AG09319 (cell line): ENCODE data around the gene CDC14B.

ENCODE experiments used
- DNase-seq: peaks from one replicate; pipeline ENCODE4 v3.0.0-alpha.2; 2010; ENCODE audit warnings: low read depth; ENCODE audit errors: extremely low read depth
- CTCF ChIP-seq: IDR thresholded peaks from 2 replicates; pipeline ENCODE4 v1.5.1; 2011; ENCODE audit warnings: low read depth, mild to moderate bottlenecking, inconsistent platforms, low read length, moderate library complexity

The CDC14B gene

DNA sequence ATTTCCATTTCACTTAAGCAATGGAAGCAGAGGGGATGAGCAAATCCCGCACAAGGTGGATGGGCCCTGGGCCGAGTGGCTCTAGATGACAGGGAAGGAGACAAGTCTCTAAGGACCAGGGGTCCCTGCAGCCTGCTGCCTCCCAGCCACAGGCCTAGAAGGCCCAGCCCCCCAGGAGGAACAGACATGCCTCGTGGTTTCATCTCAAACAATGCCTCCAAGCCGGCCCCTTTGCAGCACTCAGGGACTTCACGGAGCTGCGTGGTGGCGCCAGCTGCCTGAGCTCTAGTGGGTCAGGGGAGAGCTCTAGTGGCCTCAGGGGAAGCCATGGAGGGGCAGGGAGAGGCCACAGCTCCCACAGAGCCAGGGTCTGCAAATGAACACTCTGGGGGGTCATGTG lies 120.8 kb downstream of the CDC14B start:
- TF ChIP-seq CTCF, result no peak
- DNase-seq, result no peak

- no peak for TF ChIP-seq CTCF
- DNase-seq, result no peak
These were observed 122.6 kb downstream of the CDC14B start for GRCh38 chr9:96497117-96497399.

GRCh38 chr9:96496368-96497116 lies 123.1 kb downstream of the CDC14B start:
- no peak for TF ChIP-seq CTCF
- DNase-seq, result no peak

GRCh38 chr9:96495341-96495740 lies 124.3 kb downstream of the CDC14B start:
- no peak for TF ChIP-seq CTCF
- peak; percentile 82 for DNase-seq

GRCh38 chr9:96494215-96494800 lies 125.3 kb downstream of the CDC14B start:
- no peak for TF ChIP-seq CTCF
- no peak for DNase-seq

- DNase-seq, result no peak
- TF ChIP-seq CTCF, result no peak
These were observed 125.9 kb downstream of the CDC14B start for GRCh38 chr9:96493757-96494156.

DNA sequence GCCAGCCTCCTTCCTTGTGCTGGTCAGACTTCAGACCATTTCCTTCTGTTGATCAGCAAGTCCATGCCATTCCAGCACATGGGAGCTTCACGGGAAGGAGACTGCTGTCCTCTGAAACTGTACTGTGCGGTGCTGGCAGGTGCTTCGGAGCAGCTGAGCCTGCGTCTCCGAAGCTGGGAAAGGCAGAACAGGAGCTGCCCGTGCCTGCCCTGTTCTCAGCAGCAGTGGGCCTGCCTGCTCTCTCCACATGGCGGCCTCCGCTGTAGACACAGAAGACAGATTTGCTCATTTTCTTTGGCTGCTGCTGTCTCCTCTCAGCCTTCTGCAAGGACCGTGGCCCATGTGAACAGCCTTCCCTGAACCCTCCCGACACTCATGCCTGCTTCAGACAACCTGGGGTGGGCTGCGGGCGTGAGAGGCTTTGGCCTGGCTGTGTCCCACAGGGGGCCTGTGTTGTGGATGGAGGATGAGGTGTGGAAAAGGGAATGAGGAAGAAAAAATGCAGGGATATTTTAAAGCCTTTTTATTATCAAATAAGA lies 126.6 kb downstream of the CDC14B start:
- no peak for TF ChIP-seq CTCF
- DNase-seq, result no peak
